Neural progenitor cell (in vitro differentiated cells): Measurements from ENCODE around the gene GREM1. TPM values are rescaled to one million over a fixed set of nuclear protein-coding genes. Genes with fewer than 3 reads are reported as not detected.

Source experiments
- DNase-seq: peaks from one replicate; pipeline ENCODE4 v3.0.0-alpha.2; 2016; ENCODE audit warnings: low spot score
- H2AFZ ChIP-seq: fragments of 200-600 bp; sonication (generic); replicated peaks from 2 replicates; pipeline ENCODE4 v1.6.1; 2016; ENCODE audit warnings: antibody characterized with exemption
- H3F3A ChIP-seq: fragments of 200-600 bp; sonication (generic); 2 replicates; pipeline ENCODE4 v1.6.1; 2016; ENCODE audit warnings: antibody characterized with exemption, low read depth
- H3K27ac ChIP-seq: fragments of 200-600 bp; sonication (generic); 2 replicates; pipeline ENCODE4 v1.5.1; 2016; ENCODE audit warnings: mild to moderate bottlenecking
- H3K27me3 ChIP-seq: fragments of 200-600 bp; sonication (generic); 2 replicates; pipeline ENCODE4 v1.6.1; 2016; ENCODE audit warnings: mild to moderate bottlenecking, moderate library complexity
- H3K36me3 ChIP-seq: fragments of 200-600 bp; sonication (generic); 2 replicates; pipeline ENCODE4 v1.5.1; 2016
- H3K4me1 ChIP-seq: fragments of 200-600 bp; sonication (generic); 2 replicates; pipeline ENCODE4 v1.6.1; 2016; ENCODE audit warnings: mixed run types
- H3K4me2 ChIP-seq: fragments of 200-600 bp; sonication (generic); 2 replicates; pipeline ENCODE4 v1.6.1; 2016
- H3K4me3 ChIP-seq: fragments of 200-600 bp; sonication (generic); 2 replicates; pipeline ENCODE4 v1.5.1; 2016
- H3K79me2 ChIP-seq: fragments of 200-600 bp; sonication (generic); 2 replicates; pipeline ENCODE4 v1.6.1; 2016; ENCODE audit warnings: low read depth
- H3K9ac ChIP-seq: fragments of 200-600 bp; sonication (generic); 2 replicates; pipeline ENCODE4 v1.6.1; 2016
- H3K9me3 ChIP-seq: fragments of 200-600 bp; sonication (generic); 2 replicates; pipeline ENCODE4 v1.5.1; 2016; ENCODE audit warnings: low read depth
- H4K20me1 ChIP-seq: fragments of 200-600 bp; sonication (generic); 2 replicates; pipeline ENCODE4 v1.6.1; 2016; ENCODE audit warnings: low read depth
- H3K27ac Mint-ChIP-seq: 3 replicates; pipeline ENCODE4 v1.8.0; 2021; ENCODE audit warnings: mixed read lengths
- H3K27me3 Mint-ChIP-seq: 2 replicates; pipeline ENCODE4 v1.8.0; 2022; ENCODE audit warnings: low read depth, mild to moderate bottlenecking, inconsistent platforms, moderate library complexity, mixed read lengths; ENCODE audit not compliant: insufficient read depth
- H3K36me3 Mint-ChIP-seq: 3 replicates; pipeline ENCODE4 v1.8.0; 2021; ENCODE audit warnings: mixed read lengths
- H3K4me1 Mint-ChIP-seq: 3 replicates; pipeline ENCODE4 v1.8.0; 2021; ENCODE audit warnings: mixed read lengths
- H3K4me3 Mint-ChIP-seq: 3 replicates; pipeline ENCODE4 v1.8.0; 2021; ENCODE audit warnings: mild to moderate bottlenecking, moderate library complexity, mixed read lengths
- H3K9me3 Mint-ChIP-seq: 3 replicates; pipeline ENCODE4 v1.8.0; 2020; ENCODE audit warnings: mixed read lengths
- EZH2 ChIP-seq: fragments of 200-600 bp; sonication (generic); IDR thresholded peaks from 2 replicates; pipeline ENCODE4 v1.6.1; 2017; ENCODE audit warnings: antibody characterized with exemption, mild to moderate bottlenecking, moderate library complexity
- EZH2phosphoT487 ChIP-seq: fragments of 200-600 bp; sonication (generic); IDR thresholded peaks from 2 replicates; pipeline ENCODE4 v1.6.1; 2017; ENCODE audit warnings: antibody characterized with exemption
- total RNA-seq: library from RNA; depleted of rRNA; stranded (reverse); fragments of >200 nt; gene quantifications from 2 replicates; pipeline ENCODE4 v1.2.3, GENCODE V29; 2015; ENCODE audit warnings: low replicate concordance
- TF ChIP-seq, protein P1 (sequence below): fragments of 200-600 bp; sonication (generic); IDR thresholded peaks from 2 replicates; pipeline ENCODE4 v1.5.1; 2017; ENCODE audit warnings: antibody characterized with exemption, mild to moderate bottlenecking

Gene GREM1
- total RNA-seq, 1 donor from 2014 or later = 4.4 TPM

GRCh38 chr15:32679298-32679690 is 38.5 kb upstream of the GREM1 start:
- no peaks in the 10 kb centered on the region for H3K9me3 Mint-ChIP-seq
- H3K27ac Mint-ChIP-seq = no peak overlapping the region
- no peaks in the 10 kb centered on the region for H3K27me3 ChIP-seq
- no peaks in the 10 kb centered on the region for H3K9me3 ChIP-seq
- no peaks in the 10 kb centered on the region for H4K20me1 ChIP-seq
- DNase-seq = no peak
- H3K36me3 ChIP-seq = no peaks in the 10 kb centered on the region
- H3K27me3 Mint-ChIP-seq = peaks cover 2% of the 10 kb centered on the region
- H3F3A ChIP-seq = no peaks in the 10 kb centered on the region
- no peak overlapping the region for H3K4me2 ChIP-seq
- no peak overlapping the region for H3K4me3 Mint-ChIP-seq
- TF ChIP-seq EZH2phosphoT487 = no peak
- no peak for TF ChIP-seq EZH2
- TF ChIP-seq, protein P1, sequence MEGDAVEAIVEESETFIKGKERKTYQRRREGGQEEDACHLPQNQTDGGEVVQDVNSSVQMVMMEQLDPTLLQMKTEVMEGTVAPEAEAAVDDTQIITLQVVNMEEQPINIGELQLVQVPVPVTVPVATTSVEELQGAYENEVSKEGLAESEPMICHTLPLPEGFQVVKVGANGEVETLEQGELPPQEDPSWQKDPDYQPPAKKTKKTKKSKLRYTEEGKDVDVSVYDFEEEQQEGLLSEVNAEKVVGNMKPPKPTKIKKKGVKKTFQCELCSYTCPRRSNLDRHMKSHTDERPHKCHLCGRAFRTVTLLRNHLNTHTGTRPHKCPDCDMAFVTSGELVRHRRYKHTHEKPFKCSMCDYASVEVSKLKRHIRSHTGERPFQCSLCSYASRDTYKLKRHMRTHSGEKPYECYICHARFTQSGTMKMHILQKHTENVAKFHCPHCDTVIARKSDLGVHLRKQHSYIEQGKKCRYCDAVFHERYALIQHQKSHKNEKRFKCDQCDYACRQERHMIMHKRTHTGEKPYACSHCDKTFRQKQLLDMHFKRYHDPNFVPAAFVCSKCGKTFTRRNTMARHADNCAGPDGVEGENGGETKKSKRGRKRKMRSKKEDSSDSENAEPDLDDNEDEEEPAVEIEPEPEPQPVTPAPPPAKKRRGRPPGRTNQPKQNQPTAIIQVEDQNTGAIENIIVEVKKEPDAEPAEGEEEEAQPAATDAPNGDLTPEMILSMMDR = no peak
- no peaks in the 10 kb centered on the region for H3K36me3 Mint-ChIP-seq
- peaks cover 10% of the 10 kb centered on the region for H3K4me1 Mint-ChIP-seq
- no peak overlapping the region for H3K9ac ChIP-seq
- peaks cover 10% of the 10 kb centered on the region for H3K4me1 ChIP-seq
- no peaks in the 10 kb centered on the region for H3K79me2 ChIP-seq
- no peak overlapping the region for H3K4me3 ChIP-seq
- no peak overlapping the region for H2AFZ ChIP-seq
- H3K27ac ChIP-seq = no peak overlapping the region

DNA sequence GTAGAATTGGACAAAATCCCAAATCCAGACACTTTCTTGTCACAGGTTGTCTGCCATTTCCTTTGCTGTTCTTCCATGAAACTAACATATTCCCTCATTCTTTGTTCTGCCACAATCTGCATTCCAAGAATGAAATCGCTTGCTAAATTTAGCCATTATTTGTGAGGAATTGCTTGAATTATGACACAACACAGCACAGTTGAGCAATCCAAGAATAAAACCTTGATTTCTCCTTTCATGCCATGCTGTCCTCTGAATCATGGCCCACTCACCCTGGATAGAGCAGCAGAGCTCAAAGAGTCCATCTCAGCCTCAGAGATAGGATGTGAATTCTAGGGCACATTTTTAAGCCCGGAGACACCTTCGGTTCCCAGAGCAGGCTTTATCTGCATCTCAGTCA is 35.2 kb upstream of the GREM1 start:
- Mint-ChIP-seq H3K4me1 (peaks cover 4% of the 10 kb centered on the region), H3K9me3 (no peaks in the 10 kb centered on the region), H3K27ac (no peak overlapping the region), H3K36me3 (no peaks in the 10 kb centered on the region), H3K4me3 (no peak overlapping the region), H3K27me3 (peaks cover 2% of the 10 kb centered on the region)
- Histone ChIP-seq H3K27me3 (no peaks in the 10 kb centered on the region), H3K36me3 (no peaks in the 10 kb centered on the region), H4K20me1 (no peaks in the 10 kb centered on the region), H3F3A (no peaks in the 10 kb centered on the region), H2AFZ (no peak overlapping the region), H3K9ac (no peak overlapping the region), H3K4me3 (no peak overlapping the region), H3K4me2 (no peak overlapping the region), H3K79me2 (no peaks in the 10 kb centered on the region), H3K4me1 (peaks cover 4% of the 10 kb centered on the region), H3K9me3 (no peaks in the 10 kb centered on the region), H3K27ac (no peak overlapping the region)
- TF ChIP-seq, protein P1 = no peak
- TF ChIP-seq EZH2 = no peak
- TF ChIP-seq EZH2phosphoT487 = no peak
- no peak for DNase-seq

DNA sequence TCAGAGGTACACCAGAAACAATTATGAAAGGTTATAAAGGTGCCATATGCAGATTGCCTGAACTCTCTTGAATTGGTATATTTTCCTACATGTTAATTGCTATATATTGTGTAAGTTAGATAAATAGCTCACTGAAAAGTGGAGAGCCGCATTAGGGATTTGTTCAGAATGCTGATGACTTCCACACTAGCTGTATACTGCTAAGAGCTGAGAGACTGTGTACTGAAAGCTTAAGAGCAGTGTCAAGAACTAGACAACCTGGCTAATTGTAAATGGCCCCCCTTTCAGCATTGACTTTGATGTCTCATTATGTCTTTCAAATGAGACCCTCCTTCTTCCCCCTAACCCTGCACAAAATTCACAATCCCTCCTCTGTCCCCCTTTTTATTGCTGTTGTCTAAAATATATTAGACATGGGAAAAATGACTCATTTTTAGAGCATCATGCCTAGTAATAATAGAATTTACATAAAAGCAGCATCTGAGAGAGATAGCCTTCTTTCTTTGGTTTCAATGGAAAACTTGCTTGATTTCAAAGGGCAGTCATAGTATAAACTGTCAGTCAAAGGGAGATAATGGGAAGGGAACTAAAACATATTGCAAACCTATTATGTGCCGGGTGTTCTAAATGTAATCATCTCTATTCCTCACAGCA is 34.7 kb upstream of the GREM1 start:
- no peak overlapping the region for H3K9ac ChIP-seq
- no peak overlapping the region for H3K4me3 ChIP-seq

More for the DNA sequence above, 34.7 kb upstream of the GREM1 start:
- Mint-ChIP-seq H3K4me3 (no peak overlapping the region), H3K27me3 (peaks cover 2% of the 10 kb centered on the region), H3K36me3 (no peaks in the 10 kb centered on the region), H3K4me1 (peaks cover 2% of the 10 kb centered on the region), H3K9me3 (no peaks in the 10 kb centered on the region), H3K27ac (no peak overlapping the region)
- no peak overlapping the region for H3K27ac ChIP-seq
- no peak overlapping the region for H3K4me2 ChIP-seq
- H3K27me3 ChIP-seq = no peaks in the 10 kb centered on the region
- H4K20me1 ChIP-seq = no peaks in the 10 kb centered on the region
- no peaks in the 10 kb centered on the region for H3K4me1 ChIP-seq
- no peaks in the 10 kb centered on the region for H3F3A ChIP-seq
- H3K79me2 ChIP-seq = no peaks in the 10 kb centered on the region
- no peaks in the 10 kb centered on the region for H3K9me3 ChIP-seq
- TF ChIP-seq EZH2 = no peak
- TF ChIP-seq, protein P1 = no peak
- TF ChIP-seq EZH2phosphoT487 = no peak
- H3K36me3 ChIP-seq = no peaks in the 10 kb centered on the region
- no peak overlapping the region for H2AFZ ChIP-seq
- no peak for DNase-seq
